Glutamatergic neuron (in vitro differentiated cells): ENCODE results near the gene LPCAT3. TPM values are rescaled to one million over a fixed set of nuclear protein-coding genes. Genes with fewer than 3 reads are reported as not detected.

Experiments used
- DNase-seq: peaks from one replicate; pipeline ENCODE4 v3.0.0; 2022
- H3K27ac Mint-ChIP-seq: one replicate; pipeline ENCODE4 v1.8.0; 2020; ENCODE audit warnings: mild to moderate bottlenecking, mixed read lengths, inconsistent platforms; ENCODE audit not compliant: unreplicated experiment
- H3K27me3 Mint-ChIP-seq: one replicate; pipeline ENCODE4 v1.8.0; 2020; ENCODE audit warnings: mild to moderate bottlenecking, moderate library complexity, mixed read lengths, inconsistent platforms; ENCODE audit not compliant: unreplicated experiment
- H3K36me3 Mint-ChIP-seq: one replicate; pipeline ENCODE4 v1.8.0; 2020; ENCODE audit warnings: mild to moderate bottlenecking, mixed read lengths, inconsistent platforms; ENCODE audit not compliant: unreplicated experiment
- H3K4me1 Mint-ChIP-seq: one replicate; pipeline ENCODE4 v1.8.0; 2020; ENCODE audit warnings: mild to moderate bottlenecking, low read depth, mixed read lengths, inconsistent platforms; ENCODE audit not compliant: unreplicated experiment
- H3K4me3 Mint-ChIP-seq: one replicate; pipeline ENCODE4 v1.8.0; 2020; ENCODE audit warnings: mild to moderate bottlenecking, mixed read lengths, inconsistent platforms; ENCODE audit not compliant: unreplicated experiment
- H3K9me3 Mint-ChIP-seq: one replicate; pipeline ENCODE4 v1.8.0; 2020; ENCODE audit warnings: mild to moderate bottlenecking, moderate library complexity, mixed read lengths, inconsistent platforms; ENCODE audit not compliant: unreplicated experiment
- CTCF ChIP-seq: fragments of 200-600 bp; sonication (generic); IDR thresholded peaks from one replicate; pipeline ENCODE4 v1.5.0; 2021; ENCODE audit not compliant: partially characterized antibody, unreplicated experiment
- total RNA-seq: library from RNA; stranded (reverse); fragmentation: NEBNext Ultra II Directional; extraction: Animal tissue kit (Norgen Biotek cat#: 25700); gene quantifications from one replicate; pipeline ENCODE4 v1.2.1, GENCODE V29; 2021; ENCODE audit not compliant: unreplicated experiment

Gene LPCAT3
- total RNA-seq, 1 donor from 2014 or later, result 53.3 TPM

- TF ChIP-seq CTCF, result no peak
- H3K27ac Mint-ChIP-seq, result peak overlapping the region; percentile 99
- DNase-seq, result no peak
- H3K9me3 Mint-ChIP-seq, result peaks cover 13% of the 10 kb centered on the region
- H3K36me3 Mint-ChIP-seq, result no peaks in the 10 kb centered on the region
- peaks cover 5% of the 10 kb centered on the region for H3K27me3 Mint-ChIP-seq
- H3K4me1 Mint-ChIP-seq, result peaks cover 15% of the 10 kb centered on the region
- peak overlapping the region; percentile 100 for H3K4me3 Mint-ChIP-seq
Observed at GRCh38 chr12:6970096-6970527, 48.2 kb downstream of the LPCAT3 start.

GRCh38 chr12:6968426-6968825 lies 49.9 kb downstream of the LPCAT3 start:
- peak overlapping the region; percentile 100 for H3K4me3 Mint-ChIP-seq
- peaks cover 5% of the 10 kb centered on the region for H3K27me3 Mint-ChIP-seq
- peaks cover 13% of the 10 kb centered on the region for H3K9me3 Mint-ChIP-seq
- peaks cover 15% of the 10 kb centered on the region for H3K4me1 Mint-ChIP-seq
- no peak overlapping the region for H3K27ac Mint-ChIP-seq
- no peak for DNase-seq
- H3K36me3 Mint-ChIP-seq, result no peaks in the 10 kb centered on the region
- no peak for TF ChIP-seq CTCF

GRCh38 chr12:6967651-6968100 lies 50.6 kb downstream of the LPCAT3 start:
- no peak overlapping the region for H3K27ac Mint-ChIP-seq
- H3K9me3 Mint-ChIP-seq, result peaks cover 13% of the 10 kb centered on the region
- TF ChIP-seq CTCF, result no peak
- no peak for DNase-seq
- H3K27me3 Mint-ChIP-seq, result peaks cover 5% of the 10 kb centered on the region
- no peak overlapping the region for H3K4me3 Mint-ChIP-seq
- H3K4me1 Mint-ChIP-seq, result peaks cover 15% of the 10 kb centered on the region
- H3K36me3 Mint-ChIP-seq, result no peaks in the 10 kb centered on the region

GRCh38 chr12:6966351-6966750 lies 51.9 kb downstream of the LPCAT3 start:
- Mint-ChIP-seq H3K27ac (peak overlapping the region; percentile 68), H3K36me3 (no peaks in the 10 kb centered on the region), H3K9me3 (peaks cover 11% of the 10 kb centered on the region), H3K27me3 (peaks cover 5% of the 10 kb centered on the region), H3K4me1 (peaks cover 13% of the 10 kb centered on the region), H3K4me3 (peak overlapping the region; percentile 20)
- TF ChIP-seq CTCF, result no peak
- no peak for DNase-seq

- Mint-ChIP-seq H3K27me3 (peaks cover 2% of the 10 kb centered on the region), H3K27ac (no peak overlapping the region), H3K36me3 (no peaks in the 10 kb centered on the region), H3K4me3 (no peak overlapping the region), H3K9me3 (peaks cover 9% of the 10 kb centered on the region), H3K4me1 (peaks cover 12% of the 10 kb centered on the region)
- TF ChIP-seq CTCF, result no peak
- no peak for DNase-seq
Observed at GRCh38 chr12:6965714-6966113, 52.6 kb downstream of the LPCAT3 start.
